HepG2 (cell line): ENCODE results near the gene UBAC1. TPM values are rescaled to one million over a fixed set of nuclear protein-coding genes. Genes with fewer than 3 reads are reported as not detected.

Experiments used
- ARID4A ChIP-seq: sonication (generic); formaldehyde crosslinking; IDR thresholded peaks from 2 replicates; pipeline ENCODE4 v1.5.0; 2020; ENCODE audit warnings: mild to moderate bottlenecking, missing genetic modification reagents, borderline replicate concordance
- CTCF ChIP-seq: sonication (generic); formaldehyde crosslinking; IDR thresholded peaks from 2 replicates; pipeline ENCODE4 v1.5.0; 2020; ENCODE audit warnings: mild to moderate bottlenecking, missing genetic modification reagents, moderate library complexity
- HDAC1 ChIP-seq: sonication (generic); formaldehyde crosslinking; IDR thresholded peaks from 2 replicates; pipeline ENCODE4 v1.5.1; 2020; ENCODE audit warnings: mild to moderate bottlenecking, missing genetic modification reagents
- MNT ChIP-seq: fragments of 450-650 bp; IDR thresholded peaks from 2 replicates; pipeline ENCODE4 v1.6.1; 2016
- MXD4 ChIP-seq: IDR thresholded peaks from 2 replicates; pipeline ENCODE4 v1.6.1; 2016; ENCODE audit warnings: mild to moderate bottlenecking, missing biosample characterization, missing genetic modification reagents
- SALL1 ChIP-seq: sonication (generic); formaldehyde crosslinking; IDR thresholded peaks from 2 replicates; pipeline ENCODE4 v1.8.0; 2022; ENCODE audit warnings: mild to moderate bottlenecking, missing genetic modification reagents
- SETDB1 ChIP-seq: sonication (generic); formaldehyde crosslinking; IDR thresholded peaks from 2 replicates; pipeline ENCODE4 v1.5.1; 2020; ENCODE audit warnings: missing genetic modification reagents, mild to moderate bottlenecking, borderline replicate concordance
- STAT6 ChIP-seq: sonication (generic); formaldehyde crosslinking; IDR thresholded peaks from 2 replicates; pipeline ENCODE4 v1.4.0; 2020; ENCODE audit warnings: missing genetic modification reagents, mild to moderate bottlenecking, borderline replicate concordance
- TEAD3 ChIP-seq: optimal IDR thresholded peaks from 2 replicates; pipeline ENCODE3; 2016; ENCODE audit warnings: borderline replicate concordance
- ZNF589 ChIP-seq: sonication (generic); formaldehyde crosslinking; conservative IDR thresholded peaks from 2 replicates; pipeline ENCODE4 v1.8.0; 2022; ENCODE audit warnings: mild to moderate bottlenecking, moderate library complexity, missing genetic modification reagents
- ZXDC ChIP-seq: sonication (generic); formaldehyde crosslinking; IDR thresholded peaks from 2 replicates; pipeline ENCODE4 v1.5.0; 2020; ENCODE audit warnings: mild to moderate bottlenecking, missing genetic modification reagents
- polyA plus RNA-seq, 8 experiments: library from polyadenylated mRNA; depleted of rRNA in 3 of 8; stranded (reverse) in 7 of 8; unstranded in 1 of 8; fragments of >200 nt; fragmentation: Illumina TruSeq in 4 of 8; extraction: Trizol in 4 of 8; gene quantifications; 2 replicates each; pipeline versions ENCODE4 v1.2.1 to v1.2.3, GENCODE V29; 2011 to 2016; ENCODE audit warnings: low read depth in 4 of 8, missing spikeins in 1 of 8, mixed read lengths in 1 of 8; ENCODE audit not compliant: insufficient read depth in 1 of 8
- total RNA-seq, 5 experiments: library from RNA; depleted of rRNA; stranded (reverse); fragments of >200 nt; fragmentation: Illumina TruSeq; extraction: Trizol; gene quantifications; 2 replicates each; pipeline ENCODE4 v1.2.3, GENCODE V29; 2016; ENCODE audit warnings: low read depth in 1 of 5

Gene UBAC1
- total and polyA plus RNA-seq, 2 of the 13 experiments (the other 11 are each of a cell fraction or from before 2014, with no cell fraction given): 32.2 to 34.1 TPM

DNA sequence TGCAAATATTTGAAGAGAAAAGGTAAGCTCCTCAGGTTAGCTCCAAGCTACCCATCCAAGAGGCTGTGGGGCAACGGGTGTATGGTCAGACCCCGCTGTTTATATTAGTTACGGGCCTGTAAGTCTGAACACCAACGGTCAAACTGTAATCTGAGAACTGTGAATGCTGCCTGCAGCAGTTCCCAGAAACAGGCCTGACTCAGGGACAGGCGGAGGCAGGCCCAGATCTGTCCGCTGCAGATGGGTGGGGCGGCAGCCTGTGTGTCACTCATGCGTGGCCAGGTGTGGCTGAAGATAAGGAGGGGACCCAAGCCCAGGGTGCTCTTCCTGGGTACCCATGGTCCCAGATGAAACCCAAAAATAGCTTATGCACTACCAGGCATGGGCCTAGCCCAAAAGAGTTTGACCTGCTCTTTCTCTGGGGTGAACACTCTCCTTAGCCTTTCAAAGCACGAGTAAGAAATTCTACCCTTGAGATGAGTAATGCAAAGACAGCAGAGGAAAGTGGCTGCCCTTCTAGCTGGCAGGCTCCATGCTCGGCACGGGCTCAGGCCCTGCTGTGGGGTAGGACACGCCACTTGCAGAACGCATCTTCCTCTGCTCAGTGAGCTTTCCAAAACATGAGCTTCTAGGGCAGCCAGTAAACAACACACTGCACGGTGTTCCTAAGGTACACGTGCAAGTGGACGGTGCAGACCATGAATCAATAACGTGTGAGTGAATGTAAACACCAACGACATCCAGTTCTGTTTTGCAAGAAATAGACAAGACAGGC is 9.1 kb downstream of the UBAC1 start (continued):
- TF ChIP-seq STAT6 (CRISPR knock-in tag): no peak
- peak; percentile 67 for TF ChIP-seq ARID4A
- TF ChIP-seq CTCF (CRISPR knock-in tag): no peak
- no peak for TF ChIP-seq ZNF589
- peak; percentile 62; the same call in 1 of the 2 replicates for TF ChIP-seq MXD4 (CRISPR knock-in tag)
- TF ChIP-seq TEAD3: peak; percentile 19
- peak; percentile 59; the same call in 1 of the 2 replicates for TF ChIP-seq HDAC1
- peak; percentile 35; the same call in 1 of the 2 replicates for TF ChIP-seq SALL1 (CRISPR knock-in tag)
- no peak for TF ChIP-seq SETDB1 (CRISPR knock-in tag)
- peak; percentile 83 for TF ChIP-seq MNT
- no peak for TF ChIP-seq ZXDC (CRISPR knock-in tag)
